H1 (cell line): Measurements from ENCODE around the gene FEZF1. TPM values are rescaled to one million over a fixed set of nuclear protein-coding genes. Genes with fewer than 3 reads are reported as not detected.

ENCODE experiments used
- CTCF ChIA-PET: fragments of 300-600 bp; sonication (Branson Sonifier 250); formaldehyde crosslinking; loops from one replicate; lab custom pipeline; 2021; ENCODE audit not compliant: partially characterized antibody; lab: Charles Lee
- POLR2A ChIA-PET: fragments of 300-600 bp; sonication (Branson Sonifier 250); formaldehyde crosslinking; loops from one replicate; lab custom pipeline; 2021; ENCODE audit warnings: inconsistent platforms; ENCODE audit not compliant: partially characterized antibody; lab: Charles Lee
- DNase-seq, 2 experiments: peaks; one replicate each; pipeline versions ENCODE4 v3.0.0 to v3.0.0-alpha.2; 2010 to 2022; ENCODE audit warnings: low spot score in 2 of 2, low read depth in 1 of 2, mixed read lengths in 1 of 2
- FAIRE-seq: peaks from 2 replicates; lab custom pipeline; 2011; peaks lifted over from hg19 to GRCh38; lab: Jason Lieb, UNC
- H2AFZ ChIP-seq: 2 replicates; pipeline ENCODE4 v1.8.1; 2012; ENCODE audit warnings: low read length, inconsistent platforms
- H2AK5ac ChIP-seq: 2 replicates; pipeline ENCODE4 v1.6.1; 2013; ENCODE audit warnings: low read depth, low read length
- H2BK120ac ChIP-seq: replicated peaks from 2 replicates; pipeline ENCODE3; 2013; ENCODE audit warnings: low read depth, low read length, inconsistent platforms
- H2BK12ac ChIP-seq: 2 replicates; pipeline ENCODE4 v1.6.1; 2013; ENCODE audit warnings: low read depth, low read length
- H2BK15ac ChIP-seq: 2 replicates; pipeline ENCODE4 v1.6.1; 2013; ENCODE audit warnings: low read length
- H2BK20ac ChIP-seq: 2 replicates; pipeline ENCODE4 v1.6.1; 2013; ENCODE audit warnings: low read length
- H2BK5ac ChIP-seq: 2 replicates; pipeline ENCODE4 v1.6.1; 2013; ENCODE audit warnings: low read depth, low read length
- H3K14ac ChIP-seq: 2 replicates; pipeline ENCODE4 v1.6.1; 2013; ENCODE audit warnings: inconsistent platforms; ENCODE audit not compliant: insufficient read length
- H3K18ac ChIP-seq: 2 replicates; pipeline ENCODE4 v1.6.1; 2013; ENCODE audit warnings: low read length; ENCODE audit errors: extremely low read depth
- H3K23ac ChIP-seq: 2 replicates; pipeline ENCODE4 v1.6.1; 2013; ENCODE audit warnings: inconsistent platforms; ENCODE audit not compliant: insufficient read length
- H3K23me2 ChIP-seq: 2 replicates; pipeline ENCODE4 v1.6.1; 2013; ENCODE audit warnings: low read depth, low read length
- H3K27ac ChIP-seq: 2 replicates; pipeline ENCODE4 v1.6.1; 2011; ENCODE audit warnings: low read depth, low read length, inconsistent platforms
- H3K27me3 ChIP-seq, 4 experiments: replicated peaks in 1 of 4; 1 replicate in 1 of 4; 2 replicates in 3 of 4; pipeline versions ENCODE4 v1.6.1 to v1.8.1; 2011 to 2013; ENCODE audit warnings: low read length in 3 of 4, mild to moderate bottlenecking in 3 of 4, inconsistent platforms in 2 of 4, mixed read lengths in 2 of 4, moderate library complexity in 1 of 4; ENCODE audit not compliant: control insufficient read depth in 3 of 4, insufficient read depth in 3 of 4; ENCODE audit errors: extremely low read depth in 1 of 4
- H3K36me3 ChIP-seq, 4 experiments: 2 replicates each; pipeline versions ENCODE4 v1.6.1 to v1.8.1; 2011 to 2013; ENCODE audit warnings: mild to moderate bottlenecking in 4 of 4, low read length in 3 of 4, moderate library complexity in 2 of 4, control low read depth in 1 of 4, inconsistent platforms in 1 of 4; ENCODE audit not compliant: insufficient read depth in 4 of 4, control insufficient read depth in 2 of 4
- H3K4ac ChIP-seq: replicated peaks from 2 replicates; pipeline ENCODE3; 2013; ENCODE audit warnings: low read length, low read depth, mixed read lengths, inconsistent platforms; ENCODE audit not compliant: insufficient read length
- H3K4me1 ChIP-seq, 4 experiments: replicated peaks in 1 of 4; 1 replicate in 1 of 4; 2 replicates in 3 of 4; pipeline versions ENCODE4 v1.6.1 to v1.8.1; 2011 to 2013; ENCODE audit warnings: low read length in 3 of 4, inconsistent platforms in 2 of 4, mixed read lengths in 1 of 4; ENCODE audit not compliant: insufficient read depth in 4 of 4, control insufficient read depth in 3 of 4
- H3K4me2 ChIP-seq, 2 experiments: 2 replicates each; pipeline versions ENCODE4 v1.6.1 to v1.8.1; 2011 to 2013; ENCODE audit warnings: low read depth in 2 of 2, low read length in 2 of 2, control low read depth in 1 of 2, inconsistent platforms in 1 of 2, mild to moderate bottlenecking in 1 of 2; ENCODE audit not compliant: insufficient read depth in 1 of 2
- H3K4me3 ChIP-seq, 4 experiments: fragments of 200-600, 300-600 bp in 1 of 4; sonication (generic), shearing (Covaris generic), sonication (Bioruptor Twin) in 1 of 4; 2 replicates each; pipeline versions ENCODE4 v1.5.1 to v1.8.1; 2011 to 2016; ENCODE audit warnings: low read length in 4 of 4, low read depth in 3 of 4, control low read depth in 2 of 4, inconsistent platforms in 2 of 4, mild to moderate bottlenecking in 2 of 4, mixed read lengths in 1 of 4, moderate library complexity in 1 of 4; ENCODE audit not compliant: insufficient read depth in 2 of 4; ENCODE audit errors: extremely low read depth in 1 of 4
- H3K56ac ChIP-seq: replicated peaks from 2 replicates; pipeline ENCODE3; 2013; ENCODE audit warnings: low read depth, mild to moderate bottlenecking, mixed read lengths, low read length, inconsistent platforms; ENCODE audit not compliant: insufficient read length
- H3K79me1 ChIP-seq: 2 replicates; pipeline ENCODE4 v1.6.1; 2013; ENCODE audit warnings: low read depth, low read length, control low read depth
- H3K79me2 ChIP-seq, 2 experiments: 2 replicates each; pipeline versions ENCODE4 v1.6.1 to v1.8.1; 2012 to 2013; ENCODE audit warnings: low read length in 2 of 2, mild to moderate bottlenecking in 2 of 2, inconsistent platforms in 1 of 2; ENCODE audit not compliant: insufficient read depth in 2 of 2, control insufficient read depth in 1 of 2
- H3K9ac ChIP-seq, 4 experiments: replicated peaks in 1 of 4; 1 replicate in 1 of 4; 2 replicates in 3 of 4; pipeline versions ENCODE4 v1.6.1 to v1.8.1; 2011 to 2013; ENCODE audit warnings: low read depth in 3 of 4, low read length in 3 of 4, control low read depth in 2 of 4, mild to moderate bottlenecking in 2 of 4, moderate library complexity in 2 of 4, inconsistent platforms in 1 of 4; ENCODE audit errors: extremely low read depth in 1 of 4
- H3K9me3 ChIP-seq, 2 experiments: 2 replicates each; pipeline versions ENCODE4 v1.6.1 to v1.8.1; 2012 to 2013; ENCODE audit warnings: mild to moderate bottlenecking in 2 of 2, moderate library complexity in 2 of 2, control low read depth in 1 of 2, inconsistent platforms in 1 of 2, low read depth in 1 of 2, low read length in 1 of 2, mixed read lengths in 1 of 2; ENCODE audit not compliant: insufficient read depth in 2 of 2
- H4K20me1 ChIP-seq, 2 experiments: replicated peaks in 1 of 2; 2 replicates each; pipeline versions ENCODE3 to v1.8.1; 2011 to 2013; ENCODE audit warnings: inconsistent platforms in 2 of 2, low read length in 2 of 2, mild to moderate bottlenecking in 1 of 2; ENCODE audit not compliant: insufficient read depth in 2 of 2, control insufficient read depth in 1 of 2
- H4K5ac ChIP-seq: 2 replicates; pipeline ENCODE4 v1.6.1; 2013; ENCODE audit warnings: low read length, low read depth, mixed read lengths, inconsistent platforms; ENCODE audit not compliant: insufficient read length
- H4K8ac ChIP-seq: 2 replicates; pipeline ENCODE4 v1.8.0; 2013; ENCODE audit warnings: mild to moderate bottlenecking, moderate library complexity, low read length, inconsistent platforms; ENCODE audit not compliant: insufficient read depth; ENCODE audit errors: extremely low read depth
- H4K91ac ChIP-seq: replicated peaks from 2 replicates; pipeline ENCODE3; 2013; ENCODE audit warnings: low read length, mixed read lengths, inconsistent platforms; ENCODE audit not compliant: insufficient read length
- CBX5 ChIP-seq: fragments of 300-800, 300-1000 bp; sonication (generic); IDR thresholded peaks from 2 replicates; pipeline ENCODE4 v1.7.1; 2016; ENCODE audit warnings: antibody characterized with exemption, low read length, low read depth
- CHD1 ChIP-seq: IDR thresholded peaks from 2 replicates; pipeline ENCODE4 v1.6.1; 2012; ENCODE audit warnings: low read depth, low read length, improper control_type of control experiment
- CTCF ChIP-seq, 3 experiments: IDR thresholded peaks; 1 replicate in 2 of 3; 2 replicates in 1 of 3; pipeline versions ENCODE4 v1.5.1 to v1.6.1; 2011; ENCODE audit warnings: low read length in 3 of 3, mild to moderate bottlenecking in 3 of 3, inconsistent platforms in 2 of 3, low read depth in 1 of 3, moderate library complexity in 1 of 3; ENCODE audit not compliant: insufficient read depth in 1 of 3; ENCODE audit errors: control extremely low read depth in 1 of 3
- HDAC6 ChIP-seq: IDR thresholded peaks from one replicate; pipeline ENCODE4 v1.7.1; 2012; ENCODE audit warnings: low read depth, mild to moderate bottlenecking, inconsistent platforms, low read length, moderate library complexity
- KDM4A ChIP-seq: IDR thresholded peaks from one replicate; pipeline ENCODE4 v1.7.1; 2012; ENCODE audit warnings: low read depth, mild to moderate bottlenecking, moderate library complexity, low read length, inconsistent platforms; ENCODE audit not compliant: severe bottlenecking
- RFX5 ChIP-seq: IDR thresholded peaks from 2 replicates; pipeline ENCODE4 v1.6.1; 2011; ENCODE audit warnings: low read depth, low read length, improper control_type of control experiment, borderline replicate concordance
- TAF1 ChIP-seq: IDR thresholded peaks from 2 replicates; pipeline ENCODE4 v1.6.1; 2011; ENCODE audit warnings: mild to moderate bottlenecking, low read depth, low read length
- TCF12 ChIP-seq: IDR thresholded peaks from 2 replicates; pipeline ENCODE4 v1.6.1; 2011; ENCODE audit warnings: low read depth, mild to moderate bottlenecking, low read length
- YY1 ChIP-seq: IDR thresholded peaks from 2 replicates; pipeline ENCODE4 v1.6.1; 2011; ENCODE audit warnings: low read depth, mild to moderate bottlenecking, low read length
- ZNF274 ChIP-seq: IDR thresholded peaks from 2 replicates; pipeline ENCODE4 v1.7.0; 2012; ENCODE audit warnings: low read length, borderline replicate concordance; ENCODE audit errors: extremely low read depth
- WGBS, 2 experiments: shearing (Covaris generic) in 1 of 2; methylation state at CpG; one replicate each; pipeline versions ENCODE4 v1.1.6 to v1.1.7; 2013 to 2015; ENCODE audit warnings: low lambda C conversion rate in 2 of 2, mixed read lengths in 2 of 2, inconsistent platforms in 1 of 2, low coverage in 1 of 2, missing lambda C conversion rate in 1 of 2; ENCODE audit not compliant: insufficient replicate concordance in 2 of 2, insufficient coverage in 1 of 2, insufficient read length in 1 of 2; ENCODE audit errors: extremely low coverage in 1 of 2, missing lambda C conversion rate in 1 of 2; 5-methylcytosine and 5-hydroxymethylcytosine counted together
- polyA plus RNA-seq, 7 experiments: library from polyadenylated mRNA; depleted of rRNA in 3 of 7; stranded (reverse) in 5 of 7; unstranded in 2 of 7; fragments of >200 nt in 5 of 7; fragments of 200-250 nt in 2 of 7; gene quantifications; 1 replicate in 5 of 7; 2 replicates in 1 of 7; 4 replicates in 1 of 7; pipeline versions ENCODE4 v1.2.1 to v1.2.3, GENCODE V29; 2011 to 2013; ENCODE audit warnings: missing spikeins in 2 of 7, mixed read lengths in 2 of 7
- total RNA-seq: library from RNA; stranded (reverse); fragmentation: NEBNext Ultra II Directional; extraction: Animal tissue kit (Norgen Biotek cat#: 25700); gene quantifications from 2 replicates; pipeline ENCODE4 v1.2.1, GENCODE V29; 2021

FEZF1 gene
- total and polyA plus RNA-seq, 2 of the 8 experiments (the other 6 are each of a cell fraction or from before 2014, with no cell fraction given) = 10.6 to 15.7 TPM

GRCh38 chr7:122339145-122339904 lies 34.8 kb upstream of the FEZF1 start:
- Histone ChIP-seq H3K23ac (no peak overlapping the region), H3K9me3 (no peaks in the 10 kb centered on the region), H4K8ac (no peak overlapping the region), H2BK15ac (no peak overlapping the region), H2BK120ac (no peak overlapping the region), H4K91ac (no peak overlapping the region), H3K4ac (no peak overlapping the region), H2BK20ac (no peak overlapping the region), H3K79me1 (no peaks in the 10 kb centered on the region), H3K56ac (no peak overlapping the region), H3K4me1 (peaks cover 0 to 12% (median 5%) of the 10 kb centered on the region in 4 experiments; a peak in 5 of 7 replicates), H3K4me3 (no peak overlapping the region), H2AFZ (no peak overlapping the region), H4K5ac (no peak overlapping the region), H3K36me3 (no peaks in the 10 kb centered on the region; a peak in 1 of 8 replicates), H2BK5ac (no peak overlapping the region), H3K4me2 (no peak overlapping the region), H2BK12ac (no peak overlapping the region), H2AK5ac (no peak overlapping the region), H4K20me1 (no peaks in the 10 kb centered on the region), H3K9ac (no peak overlapping the region), H3K14ac (no peak overlapping the region), H3K23me2 (no peaks in the 10 kb centered on the region), H3K18ac (no peak overlapping the region), H3K79me2 (no peaks in the 10 kb centered on the region), H3K27me3 (no peaks in the 10 kb centered on the region), H3K27ac (no peak overlapping the region)
- ChIA-PET CTCF (interaction anchor here (0.7 to 1.2 kb wide), 2 partner anchors 10 to 42 kb away, joined by 3 read pairs; no protein-coding TSS in a partner anchor), POLR2A (interaction anchor here (0.6 kb wide), 1 partner anchor 448 kb away, joined by 3 read pairs; no protein-coding TSS in a partner anchor)
- DNase-seq (no peak), FAIRE-seq (no peak)
- 90% methylated on average over 6 of the region's 6 CpGs; no CpG with 5 or more reads in 1 of the 2 experiments for WGBS, 2 experiments
- TF ChIP-seq CBX5 (no peak), TCF12 (no peak), ZNF274 (no peak), HDAC6 (no peak), TAF1 (no peak), CTCF (IDR thresholded peaks at IDR 0.05; ENCODE audit: control extremely low read depth in 1 of 3, insufficient read depth in 1 of 3, low read depth in 1 of 3, low read length in 3 of 3) (no peak), CHD1 (no peak), RFX5 (no peak), KDM4A (no peak), YY1 (no peak)
